ENCODE data around the gene MREG.

The MREG gene

DNA sequence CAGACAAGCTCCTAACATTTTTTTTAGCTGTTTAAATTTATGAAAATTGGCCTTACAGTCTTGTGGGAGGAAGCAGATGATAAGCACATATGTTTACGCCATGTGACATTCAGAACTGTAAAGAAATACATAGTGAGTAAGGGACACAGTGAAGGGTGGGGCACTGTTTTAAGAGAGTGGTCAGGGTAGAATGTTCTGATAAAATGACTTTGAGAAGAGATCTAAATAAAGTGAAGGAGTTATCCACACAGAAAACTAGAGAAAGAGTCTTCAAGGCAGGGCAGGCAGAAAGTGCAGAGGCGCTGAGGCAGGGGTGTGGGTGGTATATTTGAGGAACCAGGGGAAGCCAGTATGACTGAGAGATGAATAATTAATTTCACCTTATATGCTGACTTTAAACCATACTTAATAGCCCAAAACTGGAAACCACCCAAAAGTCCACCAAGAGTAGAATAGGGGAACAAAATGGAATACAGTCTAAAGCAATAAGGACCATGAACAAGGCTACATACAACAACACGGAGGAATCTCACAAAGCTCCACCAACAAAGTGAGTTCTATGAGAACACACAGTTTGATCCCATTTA, 8.6 kb downstream of the MREG start:
- TF ChIP-seq ZNF23 (tag by site-specific recombination; IDR thresholded peaks at IDR 0.05; ENCODE audit: borderline replicate concordance) (no peak), MEIS1 (CRISPR knock-in tag; IDR thresholded peaks at IDR 0.05; ENCODE audit: borderline replicate concordance) (no peak), ZNF416 (tag by site-specific recombination; IDR thresholded peaks at IDR 0.05) (no peak), KLF8 (tag by site-specific recombination; IDR thresholded peaks at IDR 0.05) (no peak), ELK4 (IDR thresholded peaks at IDR 0.05; ENCODE audit: borderline replicate concordance, low read depth, low read length) (no peak)
- TF ChIP-seq, protein P1, sequence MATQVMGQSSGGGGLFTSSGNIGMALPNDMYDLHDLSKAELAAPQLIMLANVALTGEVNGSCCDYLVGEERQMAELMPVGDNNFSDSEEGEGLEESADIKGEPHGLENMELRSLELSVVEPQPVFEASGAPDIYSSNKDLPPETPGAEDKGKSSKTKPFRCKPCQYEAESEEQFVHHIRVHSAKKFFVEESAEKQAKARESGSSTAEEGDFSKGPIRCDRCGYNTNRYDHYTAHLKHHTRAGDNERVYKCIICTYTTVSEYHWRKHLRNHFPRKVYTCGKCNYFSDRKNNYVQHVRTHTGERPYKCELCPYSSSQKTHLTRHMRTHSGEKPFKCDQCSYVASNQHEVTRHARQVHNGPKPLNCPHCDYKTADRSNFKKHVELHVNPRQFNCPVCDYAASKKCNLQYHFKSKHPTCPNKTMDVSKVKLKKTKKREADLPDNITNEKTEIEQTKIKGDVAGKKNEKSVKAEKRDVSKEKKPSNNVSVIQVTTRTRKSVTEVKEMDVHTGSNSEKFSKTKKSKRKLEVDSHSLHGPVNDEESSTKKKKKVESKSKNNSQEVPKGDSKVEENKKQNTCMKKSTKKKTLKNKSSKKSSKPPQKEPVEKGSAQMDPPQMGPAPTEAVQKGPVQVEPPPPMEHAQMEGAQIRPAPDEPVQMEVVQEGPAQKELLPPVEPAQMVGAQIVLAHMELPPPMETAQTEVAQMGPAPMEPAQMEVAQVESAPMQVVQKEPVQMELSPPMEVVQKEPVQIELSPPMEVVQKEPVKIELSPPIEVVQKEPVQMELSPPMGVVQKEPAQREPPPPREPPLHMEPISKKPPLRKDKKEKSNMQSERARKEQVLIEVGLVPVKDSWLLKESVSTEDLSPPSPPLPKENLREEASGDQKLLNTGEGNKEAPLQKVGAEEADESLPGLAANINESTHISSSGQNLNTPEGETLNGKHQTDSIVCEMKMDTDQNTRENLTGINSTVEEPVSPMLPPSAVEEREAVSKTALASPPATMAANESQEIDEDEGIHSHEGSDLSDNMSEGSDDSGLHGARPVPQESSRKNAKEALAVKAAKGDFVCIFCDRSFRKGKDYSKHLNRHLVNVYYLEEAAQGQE (tag by site-specific recombination; IDR thresholded peaks at IDR 0.05) = no peak
- no peak overlapping the region for H3K27ac ChIP-seq (ENCODE audit: extremely low read depth, low read depth, low read length)
- POLR2A ChIA-PET = no interaction called here
- H3K4me3 ChIP-seq (ENCODE audit: low read depth, low read length) = no peak overlapping the region
- peaks cover 0 to 6% of the 10 kb centered on the region in 2 experiments; a peak in 2 of 3 replicates for H3K36me3 ChIP-seq (ENCODE audit: control insufficient read depth in 2 of 2, insufficient read depth in 1 of 2, low read length in 2 of 2)
- peaks cover 3% of the 10 kb centered on the region; the same call in 1 of the 2 replicates for H3K4me1 ChIP-seq (ENCODE audit: control insufficient read depth, insufficient read depth, low read length)
- CTCF ChIA-PET = interaction anchor here (0.6 to 0.7 kb wide), 2 partner anchors 26 to 190 kb away, joined by 4 to 5 read pairs; no protein-coding TSS in a partner anchor
- H3K9me3 ChIP-seq (ENCODE audit: control insufficient read depth, insufficient read depth, low read depth, low read length) = no peaks in the 10 kb centered on the region

GRCh38 chr2:216003876-216004696, 9.3 kb downstream of the MREG start:
- Histone ChIP-seq H3K27ac (ENCODE audit: extremely low read depth, low read depth, low read length) (no peak overlapping the region), H3K9me3 (ENCODE audit: control insufficient read depth, insufficient read depth, low read depth, low read length) (no peaks in the 10 kb centered on the region), H3K4me1 (ENCODE audit: control insufficient read depth, insufficient read depth, low read length) (peaks cover 3% of the 10 kb centered on the region; the same call in 1 of the 2 replicates), H3K36me3 (ENCODE audit: control insufficient read depth in 2 of 2, insufficient read depth in 1 of 2, low read length in 2 of 2) (peaks cover 0 to 6% of the 10 kb centered on the region in 2 experiments; a peak in 1 of 3 replicates), H3K4me3 (ENCODE audit: low read depth, low read length) (no peak overlapping the region)
- CTCF ChIA-PET = interaction anchor here (0.6 kb wide), 1 partner anchor 495 kb away, joined by 3 read pairs; no protein-coding TSS in a partner anchor
- TF ChIP-seq ZNF639 (tag by site-specific recombination; IDR thresholded peaks at IDR 0.05) (no peak), ZSCAN30 (tag by site-specific recombination; IDR thresholded peaks at IDR 0.05) (no peak), YY1 (tag by site-specific recombination; IDR thresholded peaks at IDR 0.05) (no peak), MEIS1 (CRISPR knock-in tag; IDR thresholded peaks at IDR 0.05; ENCODE audit: borderline replicate concordance) (no peak), ZNF394 (tag by site-specific recombination; IDR thresholded peaks at IDR 0.05; ENCODE audit: borderline replicate concordance) (no peak), ZNF404 (tag by site-specific recombination; IDR thresholded peaks at IDR 0.05) (no peak), WT1 (tag by site-specific recombination; IDR thresholded peaks at IDR 0.05) (no peak), ZNF416 (tag by site-specific recombination; IDR thresholded peaks at IDR 0.05) (no peak), ZNF623 (tag by site-specific recombination; IDR thresholded peaks at IDR 0.05) (peak; percentile 33; the same call in 1 of the 2 replicates), ZNF132 (tag by site-specific recombination; IDR thresholded peaks at IDR 0.05; ENCODE audit: borderline replicate concordance) (no peak), ZNF664 (tag by site-specific recombination; IDR thresholded peaks at IDR 0.05) (peak; percentile 71), ZNF621 (tag by site-specific recombination; IDR thresholded peaks at IDR 0.05) (no peak), ZNF324 (tag by site-specific recombination; IDR thresholded peaks at IDR 0.05) (no peak), HOXC10 (CRISPR knock-in tag; IDR thresholded peaks at IDR 0.05) (no peak), ZIC2 (tag by site-specific recombination; IDR thresholded peaks at IDR 0.05) (no peak), ZNF658 (tag by site-specific recombination; IDR thresholded peaks at IDR 0.05) (no peak)
- POLR2A ChIA-PET = no interaction called here

Data from HEK293 (cell line).